OCI-LY1 (cell line): Measurements from ENCODE around the gene C3orf18.

Experiments
- H2AFZ ChIP-seq: fragments of 200-600 bp; sonication (generic), shearing (Covaris generic); 2 replicates; pipeline ENCODE4 v1.6.0; 2014; ENCODE audit warnings: antibody characterized with exemption, mild to moderate bottlenecking, low read length
- H3F3A ChIP-seq: fragments of 200-600 bp; sonication (generic), shearing (Covaris generic); 2 replicates; pipeline ENCODE4 v1.6.0; 2014; ENCODE audit warnings: mild to moderate bottlenecking, antibody characterized with exemption, low read length, moderate library complexity; ENCODE audit not compliant: insufficient read depth
- H3K27ac ChIP-seq: fragments of 200-600 bp; sonication (generic); 2 replicates; pipeline ENCODE4 v1.5.1; 2014; ENCODE audit warnings: low read length, mixed run types, mild to moderate bottlenecking, low read depth; ENCODE audit not compliant: poor library complexity, severe bottlenecking
- H3K27me3 ChIP-seq: fragments of 200-600 bp; sonication (generic); 2 replicates; pipeline ENCODE4 v1.6.0; 2014; ENCODE audit warnings: antibody characterized with exemption, mild to moderate bottlenecking, low read length, moderate library complexity; ENCODE audit not compliant: insufficient read depth
- H3K36me3 ChIP-seq: fragments of 200-600 bp; sonication (generic); 2 replicates; pipeline ENCODE4 v1.6.1; 2014; ENCODE audit warnings: mild to moderate bottlenecking, antibody characterized with exemption, low read length, moderate library complexity, mixed read lengths; ENCODE audit not compliant: insufficient read depth
- H3K4me1 ChIP-seq: fragments of 200-600 bp; sonication (generic); 2 replicates; pipeline ENCODE4 v1.5.1; 2014; ENCODE audit warnings: mild to moderate bottlenecking, low read length, moderate library complexity; ENCODE audit not compliant: insufficient read depth, severe bottlenecking
- H3K4me2 ChIP-seq: fragments of 200-600 bp; sonication (generic), shearing (Covaris generic); 2 replicates; pipeline ENCODE4 v1.6.1; 2014; ENCODE audit warnings: low read length
- H3K4me3 ChIP-seq: fragments of 200-600 bp; sonication (generic); 2 replicates; pipeline ENCODE4 v1.5.1; 2014; ENCODE audit warnings: low read length, low read depth, mild to moderate bottlenecking, mixed read lengths; ENCODE audit not compliant: poor library complexity, severe bottlenecking
- H3K79me2 ChIP-seq: fragments of 200-600 bp; shearing (Covaris generic); 2 replicates; pipeline ENCODE4 v1.6.1; 2016; ENCODE audit warnings: mixed run types, low read length, mixed read lengths; ENCODE audit not compliant: insufficient read depth
- H3K9ac ChIP-seq: fragments of 200-600 bp; sonication (generic), shearing (Covaris generic); 2 replicates; pipeline ENCODE4 v1.6.1; 2014; ENCODE audit warnings: mild to moderate bottlenecking, low read length, mixed read lengths
- H3K9me2 ChIP-seq: fragments of 200-600 bp; sonication (generic), shearing (Covaris generic); 2 replicates; pipeline ENCODE4 v1.6.1; 2014; ENCODE audit warnings: low read depth, mild to moderate bottlenecking, low read length, mixed read lengths
- H3K9me3 ChIP-seq: fragments of 200-600 bp; shearing (Covaris generic); 2 replicates; pipeline ENCODE4 v1.6.1; 2014; ENCODE audit warnings: low read length, mixed read lengths
- H4K20me1 ChIP-seq: fragments of 200-600 bp; sonication (generic), shearing (Covaris generic); 2 replicates; pipeline ENCODE4 v1.6.0; 2016; ENCODE audit warnings: mild to moderate bottlenecking, low read length; ENCODE audit not compliant: insufficient read depth
- EZH2 ChIP-seq: fragments of 200-600 bp; sonication (generic), shearing (Covaris generic); IDR thresholded peaks from 2 replicates; pipeline ENCODE4 v1.8.0; 2017; ENCODE audit warnings: borderline replicate concordance, mixed run types, mild to moderate bottlenecking, antibody characterized with exemption, low read length, moderate library complexity, mixed read lengths
- TF ChIP-seq, protein P1 (sequence below): fragments of 200-600 bp; sonication (generic), shearing (Covaris generic); IDR thresholded peaks from 2 replicates; pipeline ENCODE4 v1.5.1; 2017; ENCODE audit warnings: mild to moderate bottlenecking, antibody characterized with exemption, low read length, moderate library complexity, mixed read lengths

Gene C3orf18

DNA sequence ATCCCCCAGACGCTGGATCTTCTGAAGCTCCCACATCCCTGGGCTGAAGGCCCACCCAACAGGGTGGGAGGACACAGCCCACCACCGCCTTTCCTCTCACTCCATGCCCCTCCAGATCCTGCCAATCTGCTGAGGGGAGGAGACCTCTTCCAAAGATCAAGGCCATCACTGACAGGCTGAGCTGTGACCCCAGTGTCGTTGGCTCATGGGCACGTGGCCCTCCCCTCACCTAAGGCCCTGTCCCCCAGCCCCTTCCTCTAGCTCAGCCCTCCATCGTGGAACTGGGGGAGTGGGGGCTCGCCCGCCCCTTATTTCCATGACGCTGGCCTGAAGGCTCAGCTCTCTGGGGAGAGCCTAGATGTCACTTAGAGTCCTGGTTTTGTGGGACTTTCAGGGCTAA, 10.4 kb downstream of the C3orf18 start:
- H3K4me2 ChIP-seq: no peak overlapping the region
- no peaks in the 10 kb centered on the region for H3K79me2 ChIP-seq
- H3K4me3 ChIP-seq: no peak overlapping the region
- no peaks in the 10 kb centered on the region for H3K9me3 ChIP-seq
- H2AFZ ChIP-seq: no peak overlapping the region
- H3K27ac ChIP-seq: no peak overlapping the region
- H3K36me3 ChIP-seq: no peaks in the 10 kb centered on the region
- no peak overlapping the region for H3K9ac ChIP-seq
- no peaks in the 10 kb centered on the region for H3K9me2 ChIP-seq
- H3K4me1 ChIP-seq: no peaks in the 10 kb centered on the region
- TF ChIP-seq, protein P1, sequence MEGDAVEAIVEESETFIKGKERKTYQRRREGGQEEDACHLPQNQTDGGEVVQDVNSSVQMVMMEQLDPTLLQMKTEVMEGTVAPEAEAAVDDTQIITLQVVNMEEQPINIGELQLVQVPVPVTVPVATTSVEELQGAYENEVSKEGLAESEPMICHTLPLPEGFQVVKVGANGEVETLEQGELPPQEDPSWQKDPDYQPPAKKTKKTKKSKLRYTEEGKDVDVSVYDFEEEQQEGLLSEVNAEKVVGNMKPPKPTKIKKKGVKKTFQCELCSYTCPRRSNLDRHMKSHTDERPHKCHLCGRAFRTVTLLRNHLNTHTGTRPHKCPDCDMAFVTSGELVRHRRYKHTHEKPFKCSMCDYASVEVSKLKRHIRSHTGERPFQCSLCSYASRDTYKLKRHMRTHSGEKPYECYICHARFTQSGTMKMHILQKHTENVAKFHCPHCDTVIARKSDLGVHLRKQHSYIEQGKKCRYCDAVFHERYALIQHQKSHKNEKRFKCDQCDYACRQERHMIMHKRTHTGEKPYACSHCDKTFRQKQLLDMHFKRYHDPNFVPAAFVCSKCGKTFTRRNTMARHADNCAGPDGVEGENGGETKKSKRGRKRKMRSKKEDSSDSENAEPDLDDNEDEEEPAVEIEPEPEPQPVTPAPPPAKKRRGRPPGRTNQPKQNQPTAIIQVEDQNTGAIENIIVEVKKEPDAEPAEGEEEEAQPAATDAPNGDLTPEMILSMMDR: no peak
- no peak for TF ChIP-seq EZH2
- H3F3A ChIP-seq: no peaks in the 10 kb centered on the region
- peaks cover 8% of the 10 kb centered on the region for H3K27me3 ChIP-seq
- no peaks in the 10 kb centered on the region for H4K20me1 ChIP-seq

DNA sequence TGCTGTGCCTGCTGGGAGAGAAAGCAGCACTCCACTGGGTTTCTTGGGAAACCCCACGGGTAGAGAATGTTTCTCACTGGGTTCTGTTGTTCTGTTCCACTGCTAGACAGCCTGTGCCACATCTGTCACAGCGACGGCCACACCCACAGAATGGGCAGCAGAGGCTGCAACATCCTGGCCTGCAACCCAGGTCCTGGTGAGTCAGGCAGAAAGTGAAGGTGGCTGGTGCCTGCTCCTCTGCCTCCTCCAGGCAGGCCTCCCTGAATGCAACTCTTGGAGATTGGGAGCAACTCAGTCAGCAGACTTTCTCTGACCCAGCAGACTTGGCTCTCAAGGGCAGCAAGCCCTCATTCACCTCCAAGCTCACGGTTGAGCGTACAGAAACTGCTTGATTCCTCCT, 13.0 kb downstream of the C3orf18 start:
- no peak overlapping the region for H3K27ac ChIP-seq
- no peaks in the 10 kb centered on the region for H3F3A ChIP-seq
- H3K27me3 ChIP-seq: peaks cover 8% of the 10 kb centered on the region
- H3K4me3 ChIP-seq: no peak overlapping the region
- no peaks in the 10 kb centered on the region for H3K79me2 ChIP-seq
- no peak overlapping the region for H2AFZ ChIP-seq
- H4K20me1 ChIP-seq: no peaks in the 10 kb centered on the region
- H3K9ac ChIP-seq: no peak overlapping the region
- no peaks in the 10 kb centered on the region for H3K4me1 ChIP-seq
- H3K9me3 ChIP-seq: no peaks in the 10 kb centered on the region
- H3K4me2 ChIP-seq: no peak overlapping the region
- H3K36me3 ChIP-seq: no peaks in the 10 kb centered on the region
- no peak for TF ChIP-seq EZH2
- TF ChIP-seq, protein P1: no peak
- no peaks in the 10 kb centered on the region for H3K9me2 ChIP-seq

DNA sequence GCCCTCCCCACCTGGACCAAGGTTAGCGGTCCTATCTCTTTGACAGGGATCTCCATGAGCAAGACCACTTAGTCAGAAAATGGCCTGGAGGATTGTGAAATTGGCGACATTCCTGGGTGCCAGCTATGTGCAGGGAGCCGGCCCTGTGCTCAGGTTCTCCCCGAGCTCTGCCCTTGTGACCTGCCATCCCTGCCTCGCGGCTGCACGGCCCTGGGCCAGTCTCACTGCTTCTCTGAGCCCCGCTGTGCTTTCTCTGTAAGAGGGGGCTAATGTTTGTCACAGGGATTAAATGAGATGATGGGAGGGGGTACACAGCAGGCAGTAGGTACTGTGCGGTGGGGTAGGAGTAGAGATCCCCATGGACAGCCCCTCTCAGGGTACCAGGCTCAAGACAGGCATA, 14.9 kb downstream of the C3orf18 start:
- Histone ChIP-seq H3K27me3 (peaks cover 8% of the 10 kb centered on the region), H2AFZ (no peak overlapping the region), H3K27ac (no peak overlapping the region), H3K9me3 (no peaks in the 10 kb centered on the region), H3K9me2 (no peaks in the 10 kb centered on the region), H3K36me3 (no peaks in the 10 kb centered on the region), H3K9ac (no peak overlapping the region), H3K4me2 (no peak overlapping the region), H4K20me1 (no peaks in the 10 kb centered on the region), H3F3A (no peaks in the 10 kb centered on the region), H3K79me2 (no peaks in the 10 kb centered on the region), H3K4me3 (no peak overlapping the region), H3K4me1 (no peaks in the 10 kb centered on the region)
- TF ChIP-seq, protein P1: no peak
- TF ChIP-seq EZH2: no peak
